GM23248 (cell line): ENCODE measurements around the gene INAFM1.

Source experiments
- EZH2 ChIP-seq: fragments of 200-600 bp; sonication (generic); IDR thresholded peaks from 2 replicates; pipeline ENCODE4 v1.6.1; 2018; ENCODE audit warnings: antibody characterized with exemption, mild to moderate bottlenecking; ENCODE audit not compliant: insufficient read depth, poor library complexity, severe bottlenecking
- EZH2phosphoT487 ChIP-seq: fragments of 200-600 bp; sonication (generic); IDR thresholded peaks from 2 replicates; pipeline ENCODE4 v1.6.1; 2018; ENCODE audit warnings: antibody characterized with exemption, moderate library complexity, mild to moderate bottlenecking, low read depth; ENCODE audit not compliant: insufficient read depth

GRCh38 chr19:47274891-47275761 lies 441 bp downstream of the INAFM1 start:
- no peak for TF ChIP-seq EZH2phosphoT487
- TF ChIP-seq EZH2 = no peak
